AG04450 (cell line): Measurements from ENCODE around the gene ATP8A2. TPM values are rescaled to one million over a fixed set of nuclear protein-coding genes. Genes with fewer than 3 reads are reported as not detected.

ENCODE experiments used
- CTCF ChIA-PET: fragments of 300-600, 350-600 bp; formaldehyde crosslinking; extraction: SDS; loops from one replicate; lab custom pipeline; 2022; ENCODE audit warnings: antibody characterized with exemption, inconsistent platforms; lab: Charles Lee
- POLR2A ChIA-PET: fragments of 350-600 bp; formaldehyde crosslinking; extraction: SDS; loops from one replicate; lab custom pipeline; 2021; ENCODE audit warnings: antibody characterized with exemption, inconsistent platforms; lab: Yijun Ruan, JAX
- DNase-seq: peaks from one replicate; pipeline ENCODE4 v3.0.0-alpha.2; 2011; ENCODE audit warnings: low read depth, low spot score
- H3K27ac ChIP-seq: one replicate; pipeline ENCODE4 v1.5.1; 2012; ENCODE audit warnings: low read depth, low read length, control low read depth
- H3K27me3 ChIP-seq: one replicate; pipeline ENCODE4 v1.6.0; 2012; ENCODE audit warnings: low read length; ENCODE audit not compliant: control insufficient read depth, insufficient read depth
- H3K4me3 ChIP-seq: 2 replicates; pipeline ENCODE4 v1.5.1; 2011; ENCODE audit warnings: mild to moderate bottlenecking, low read depth, low read length, control low read depth
- H3K9me3 ChIP-seq: 2 replicates; pipeline ENCODE4 v1.5.1; 2012; ENCODE audit warnings: low read length; ENCODE audit not compliant: control insufficient read depth, insufficient read depth
- polyA plus RNA-seq: library from polyadenylated mRNA; depleted of rRNA; stranded (reverse); fragments of >200 nt; gene quantifications from 2 replicates; pipeline ENCODE4 v1.2.3, GENCODE V29; 2011
- TF ChIP-seq, protein P1 (sequence below): IDR thresholded peaks from 2 replicates; pipeline ENCODE4 v1.5.1; 2011; ENCODE audit warnings: low read depth, low read length, control low read depth, inconsistent platforms

The ATP8A2 gene
- polyA plus RNA-seq, 1 experiment: 0.19 TPM

DNA sequence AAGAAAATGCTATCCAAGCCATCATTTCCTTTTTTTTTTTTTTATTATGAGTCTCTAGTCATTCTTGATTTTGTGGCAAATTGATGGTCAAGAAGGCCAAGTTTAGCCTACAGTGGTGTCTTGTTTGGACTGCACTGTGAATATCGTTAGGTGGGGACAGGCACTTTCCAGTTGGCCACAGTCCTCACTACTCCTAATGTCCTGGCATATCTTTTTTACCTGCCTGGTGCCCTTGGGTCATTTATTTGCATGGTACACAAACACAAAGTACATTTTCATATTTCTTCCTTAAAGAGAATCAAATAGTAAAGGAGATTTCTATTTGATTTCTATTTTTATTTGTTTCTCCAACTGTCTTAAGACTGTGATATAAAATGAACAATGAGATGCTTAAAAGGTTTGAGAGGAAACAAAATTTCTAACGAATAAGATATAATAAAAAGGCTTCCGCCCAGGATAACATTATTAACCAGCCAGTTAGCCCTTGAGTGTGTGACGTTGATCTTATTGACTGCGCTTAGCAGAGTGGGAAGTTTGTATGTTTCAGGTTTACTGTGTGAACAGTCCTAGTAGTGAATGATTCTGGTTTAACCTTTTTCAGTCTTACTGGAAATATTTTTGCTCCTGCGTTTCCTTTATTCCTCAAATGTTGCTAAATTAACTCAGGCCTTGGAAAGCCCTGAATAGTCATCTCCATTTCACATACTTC, 312.0 kb downstream of the ATP8A2 start:
- ChIA-PET CTCF (no interaction called here), POLR2A (no interaction called here)
- Histone ChIP-seq H3K9me3 (no peaks in the 10 kb centered on the region; the same call in 1 of the 2 replicates), H3K27me3 (no peaks in the 10 kb centered on the region), H3K4me3 (no peak overlapping the region), H3K27ac (no peak overlapping the region)
- TF ChIP-seq, protein P1, sequence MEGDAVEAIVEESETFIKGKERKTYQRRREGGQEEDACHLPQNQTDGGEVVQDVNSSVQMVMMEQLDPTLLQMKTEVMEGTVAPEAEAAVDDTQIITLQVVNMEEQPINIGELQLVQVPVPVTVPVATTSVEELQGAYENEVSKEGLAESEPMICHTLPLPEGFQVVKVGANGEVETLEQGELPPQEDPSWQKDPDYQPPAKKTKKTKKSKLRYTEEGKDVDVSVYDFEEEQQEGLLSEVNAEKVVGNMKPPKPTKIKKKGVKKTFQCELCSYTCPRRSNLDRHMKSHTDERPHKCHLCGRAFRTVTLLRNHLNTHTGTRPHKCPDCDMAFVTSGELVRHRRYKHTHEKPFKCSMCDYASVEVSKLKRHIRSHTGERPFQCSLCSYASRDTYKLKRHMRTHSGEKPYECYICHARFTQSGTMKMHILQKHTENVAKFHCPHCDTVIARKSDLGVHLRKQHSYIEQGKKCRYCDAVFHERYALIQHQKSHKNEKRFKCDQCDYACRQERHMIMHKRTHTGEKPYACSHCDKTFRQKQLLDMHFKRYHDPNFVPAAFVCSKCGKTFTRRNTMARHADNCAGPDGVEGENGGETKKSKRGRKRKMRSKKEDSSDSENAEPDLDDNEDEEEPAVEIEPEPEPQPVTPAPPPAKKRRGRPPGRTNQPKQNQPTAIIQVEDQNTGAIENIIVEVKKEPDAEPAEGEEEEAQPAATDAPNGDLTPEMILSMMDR: no peak
- no peak for DNase-seq

DNA sequence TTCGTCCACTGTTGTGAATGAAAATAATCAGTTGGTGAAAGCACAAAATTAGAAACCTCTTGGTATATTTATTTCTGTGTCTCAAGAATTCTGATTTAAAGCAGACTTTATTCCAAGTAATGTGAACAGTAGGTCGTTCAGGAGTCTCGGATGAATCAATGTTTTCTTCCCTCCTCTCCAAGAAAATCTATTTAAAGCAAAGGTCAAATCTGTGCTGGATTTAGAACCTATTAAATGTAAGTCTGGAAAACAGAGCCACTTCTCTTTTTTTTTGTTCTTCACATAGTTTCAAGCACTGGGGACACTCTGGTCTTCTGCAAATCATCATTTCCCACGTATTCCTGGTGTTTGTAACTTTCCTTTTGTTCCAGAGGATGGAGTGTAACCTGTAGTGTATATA, 312.7 kb downstream of the ATP8A2 start:
- DNase-seq: no peak
- Histone ChIP-seq H3K27me3 (no peaks in the 10 kb centered on the region), H3K4me3 (no peak overlapping the region), H3K9me3 (no peaks in the 10 kb centered on the region; the same call in 1 of the 2 replicates), H3K27ac (no peak overlapping the region)
- TF ChIP-seq, protein P1: no peak
- ChIA-PET CTCF (no interaction called here), POLR2A (no interaction called here)

DNA sequence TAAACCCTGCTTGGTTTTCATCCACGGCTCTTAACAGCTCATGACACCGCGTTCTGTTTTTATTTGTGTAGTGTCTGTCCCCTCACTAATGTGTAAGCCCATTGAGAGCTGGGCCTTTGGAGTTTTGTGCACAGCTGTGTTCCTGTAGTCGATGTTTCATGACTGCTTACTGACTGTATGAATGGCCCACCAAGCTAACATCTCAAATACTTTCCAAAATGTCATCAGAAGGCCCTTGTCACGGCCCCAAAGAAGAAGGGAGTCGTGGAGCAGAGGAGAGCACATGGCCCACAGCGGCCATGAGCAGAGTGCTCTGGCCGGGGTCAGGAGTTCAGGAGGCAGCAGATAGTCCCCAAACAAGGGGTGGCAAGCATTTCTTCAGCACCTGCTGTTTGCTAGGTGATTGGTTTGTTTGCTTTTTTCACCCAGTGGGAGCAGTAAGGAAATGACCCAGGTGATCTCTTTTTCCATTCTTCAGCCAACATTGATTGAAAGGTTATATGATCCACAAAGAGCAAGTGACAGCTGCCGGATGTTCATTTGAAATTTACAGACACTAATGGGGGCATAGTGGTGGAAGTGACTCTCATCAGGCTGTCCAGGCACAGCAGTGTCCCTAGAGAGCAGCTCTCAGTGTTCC, 315.2 kb downstream of the ATP8A2 start:
- CTCF ChIA-PET: no interaction called here
- no peak overlapping the region for H3K27ac ChIP-seq
- no peak for DNase-seq
- POLR2A ChIA-PET: no interaction called here
- no peaks in the 10 kb centered on the region; the same call in 1 of the 2 replicates for H3K9me3 ChIP-seq
- H3K27me3 ChIP-seq: no peaks in the 10 kb centered on the region
- H3K4me3 ChIP-seq: no peak overlapping the region
- TF ChIP-seq, protein P1: no peak

DNA sequence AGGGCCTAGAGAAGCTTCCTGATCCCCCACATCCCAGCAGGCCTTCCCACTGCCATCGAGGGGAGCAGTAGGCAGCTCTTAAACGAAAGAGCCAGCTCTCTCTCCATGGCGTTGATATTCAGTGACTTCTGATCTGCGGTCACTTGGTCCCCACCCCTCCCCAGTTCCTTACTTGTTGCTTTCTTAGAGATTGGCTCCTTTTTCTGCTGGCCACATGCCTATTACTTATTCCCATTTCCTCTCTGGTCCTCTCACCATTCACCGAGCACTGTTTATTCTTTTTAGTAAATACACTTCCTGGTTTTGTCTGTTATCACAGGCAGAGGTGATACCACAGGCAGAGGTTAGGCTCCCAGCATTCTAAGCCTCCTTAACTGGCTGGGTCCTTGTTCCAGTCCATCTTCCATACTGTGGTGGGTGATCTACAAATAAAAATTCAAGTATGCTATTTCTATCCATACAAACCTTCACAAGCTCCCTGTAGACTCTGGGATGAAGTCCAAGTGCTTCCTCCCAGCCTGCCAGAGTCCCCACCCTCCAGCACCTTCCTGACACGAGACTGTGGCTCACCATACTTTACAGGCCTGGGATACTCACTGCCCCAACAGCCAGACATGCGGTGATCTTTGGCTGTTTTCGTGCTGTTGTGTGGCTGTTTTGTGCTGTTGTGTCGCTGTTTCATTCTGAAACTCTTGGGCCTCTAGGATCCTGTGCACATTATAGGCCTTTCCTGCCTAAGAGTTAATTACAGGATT, 315.9 kb downstream of the ATP8A2 start:
- CTCF ChIA-PET: no interaction called here
- Histone ChIP-seq H3K4me3 (no peak overlapping the region), H3K27ac (no peak overlapping the region), H3K9me3 (no peaks in the 10 kb centered on the region; the same call in 1 of the 2 replicates), H3K27me3 (no peaks in the 10 kb centered on the region)
- TF ChIP-seq, protein P1: no peak
- POLR2A ChIA-PET: no interaction called here
- no peak for DNase-seq

GRCh38 chr13:25688536-25688935, 316.8 kb downstream of the ATP8A2 start:
- Histone ChIP-seq H3K9me3 (no peaks in the 10 kb centered on the region; the same call in 1 of the 2 replicates), H3K27me3 (no peaks in the 10 kb centered on the region), H3K4me3 (no peak overlapping the region), H3K27ac (no peak overlapping the region)
- CTCF ChIA-PET: no interaction called here
- TF ChIP-seq, protein P1: no peak
- POLR2A ChIA-PET: no interaction called here
- no peak for DNase-seq
